Measurements from ENCODE around the gene RBP2. TPM values are rescaled to one million over a fixed set of nuclear protein-coding genes. Genes with fewer than 3 reads are reported as not detected.

RBP2 gene
- not detected in 2 replicates for total RNA-seq

GRCh38 chr3:139476348-139476747 lies at the start of gene RBP2:
TSS of gene RBP2 (minus strand) at chr3:139476516. CDS start at chr3:139476459, 57 bp downstream.

Other genes starting within 250 kb of the RBP2 start
- gene MRPS22, start 132.5 kb downstream of the RBP2 start, total RNA-seq: 70.3 and 76.9 TPM in 2 replicates
- gene COPB2, start 86.9 kb downstream of the RBP2 start, total RNA-seq: 362 and 407 TPM in 2 replicates
- gene RBP1, start 63.2 kb upstream of the RBP2 start, total RNA-seq: 5.1 and 6.5 TPM in 2 replicates
- gene NMNAT3, start 201.5 kb upstream of the RBP2 start, total RNA-seq: 0.32 and 0.59 TPM in 2 replicates

All from smooth muscle cell of the umbilical artery (primary cell).